Endothelial cell of umbilical vein (primary cell): ENCODE results near the gene SETD9. TPM values are rescaled to one million over a fixed set of nuclear protein-coding genes. Genes with fewer than 3 reads are reported as not detected.
A peak's percentile ranks its signal among the peaks of the same experiment; 100 is the strongest.

Source experiments
- BruUV-seq: library from RNA; stranded (reverse); fragments of 400-500 nt; replicated peaks from 2 replicates; lab custom pipeline; 2021; lab: Mats Ljungman, UMichigan
- CTCF ChIA-PET: fragments of 300-600, 350-600 bp; sonication (Branson Sonifier 250); formaldehyde crosslinking; loops from one replicate; lab custom pipeline; 2021; ENCODE audit warnings: antibody characterized with exemption, inconsistent platforms; lab: Charles Lee
- POLR2A ChIA-PET: fragments of 300-600, 350-600 bp; sonication (Branson Sonifier 250); formaldehyde crosslinking; loops from one replicate; lab custom pipeline; 2021; ENCODE audit warnings: antibody characterized with exemption, inconsistent platforms; lab: Charles Lee
- DNase-seq: peaks from one replicate; pipeline ENCODE4 v3.0.0-alpha.2; 2011; ENCODE audit warnings: low read depth, low spot score
- FAIRE-seq: peaks from 2 replicates; lab custom pipeline; 2011; peaks lifted over from hg19 to GRCh38; lab: Jason Lieb, UNC
- H2AFZ ChIP-seq: 2 replicates; pipeline ENCODE4 v1.6.0; 2012; ENCODE audit warnings: low read depth, low read length, control low read depth, inconsistent platforms
- H3K27ac ChIP-seq: 2 replicates; pipeline ENCODE4 v1.5.1; 2011; ENCODE audit warnings: low read depth, mild to moderate bottlenecking, control low read depth, low read length, moderate library complexity; ENCODE audit not compliant: insufficient read depth
- H3K27me3 ChIP-seq, 2 experiments: 2 replicates each; pipeline versions ENCODE4 v1.6.0 to v1.6.1; 2011; ENCODE audit warnings: low read length in 2 of 2, mixed read lengths in 1 of 2; ENCODE audit not compliant: control insufficient read depth in 2 of 2, insufficient read depth in 2 of 2
- H3K36me3 ChIP-seq, 2 experiments: 2 replicates in 1 of 2; 3 replicates in 1 of 2; pipeline ENCODE4 v1.5.1; 2011; ENCODE audit warnings: low read length in 2 of 2, mild to moderate bottlenecking in 1 of 2, moderate library complexity in 1 of 2; ENCODE audit not compliant: control insufficient read depth in 2 of 2, insufficient read depth in 2 of 2; ENCODE audit errors: extremely low read depth in 1 of 2
- H3K4me1 ChIP-seq: 3 replicates; pipeline ENCODE4 v1.5.1; 2011; ENCODE audit warnings: mild to moderate bottlenecking, low read length; ENCODE audit not compliant: control insufficient read depth, insufficient read depth; ENCODE audit errors: extremely low read depth
- H3K4me2 ChIP-seq: 2 replicates; pipeline ENCODE4 v1.6.1; 2011; ENCODE audit warnings: low read length, control low read depth, mixed read lengths; ENCODE audit not compliant: insufficient read depth
- H3K4me3 ChIP-seq, 3 experiments: fragments of 200-600 bp in 1 of 3; sonication (generic), shearing (Covaris generic) in 1 of 3; replicated peaks in 1 of 3; 2 replicates each; pipeline ENCODE4 v1.5.1; 2011 to 2016; ENCODE audit warnings: control low read depth in 3 of 3, low read length in 3 of 3, mild to moderate bottlenecking in 2 of 3, inconsistent platforms in 1 of 3, low read depth in 1 of 3, moderate library complexity in 1 of 3; ENCODE audit not compliant: insufficient read depth in 1 of 3
- H3K79me2 ChIP-seq: 2 replicates; pipeline ENCODE4 v1.6.0; 2012; ENCODE audit warnings: low read length, inconsistent platforms; ENCODE audit not compliant: control insufficient read depth, insufficient read depth
- H3K9ac ChIP-seq: replicated peaks from 2 replicates; pipeline ENCODE3; 2011; ENCODE audit warnings: low read length, control low read depth; ENCODE audit not compliant: insufficient read depth; ENCODE audit errors: extremely low read depth
- H3K9me1 ChIP-seq: replicated peaks from 3 replicates; pipeline ENCODE4 v1.6.0; 2011; ENCODE audit warnings: mild to moderate bottlenecking, low read length; ENCODE audit not compliant: control insufficient read depth, insufficient read depth; ENCODE audit errors: extremely low read depth
- H3K9me3 ChIP-seq: replicated peaks from 2 replicates; pipeline ENCODE4 v1.5.1; 2012; ENCODE audit warnings: low read length, inconsistent platforms; ENCODE audit not compliant: control insufficient read depth, insufficient read depth
- H4K20me1 ChIP-seq: replicated peaks from 2 replicates; pipeline ENCODE3; 2011; ENCODE audit warnings: mild to moderate bottlenecking, low read length; ENCODE audit not compliant: control insufficient read depth, insufficient read depth; ENCODE audit errors: extremely low read depth
- CTCF ChIP-seq, 2 donors: IDR thresholded peaks; 1 replicate in 1 of 2; 2 replicates in 1 of 2; pipeline ENCODE4 v1.5.1; 2011; ENCODE audit warnings: low read length in 2 of 2, mild to moderate bottlenecking in 2 of 2, moderate library complexity in 2 of 2, control low read depth in 1 of 2, inconsistent platforms in 1 of 2, low read depth in 1 of 2; ENCODE audit not compliant: insufficient read depth in 1 of 2; ENCODE audit errors: extremely low read depth in 1 of 2
- FOS ChIP-seq: IDR thresholded peaks from 2 replicates; pipeline ENCODE4 v1.6.1; 2011; ENCODE audit warnings: mild to moderate bottlenecking, low read length, moderate library complexity, borderline replicate concordance; ENCODE audit not compliant: insufficient read depth
- MAX ChIP-seq: IDR thresholded peaks from 2 replicates; pipeline ENCODE4 v1.6.1; 2011; ENCODE audit not compliant: insufficient read depth, insufficient read length
- POLR2A ChIP-seq: IDR thresholded peaks from 2 replicates; pipeline ENCODE4 v1.6.1; 2012; ENCODE audit warnings: low read depth, mild to moderate bottlenecking, control low read depth, low read length
- POLR2AphosphoS5 ChIP-seq: IDR thresholded peaks from 2 replicates; pipeline ENCODE4 v1.6.1; 2012; ENCODE audit warnings: low read depth, mild to moderate bottlenecking, control low read depth, low read length, moderate library complexity; ENCODE audit not compliant: insufficient read depth
- dilution Hi-C: fragments of 300-500 bp; cut with MboI; formaldehyde crosslinking; loops from one replicate; pipeline ENCODE4 v1.15.0; 2019; ENCODE audit warnings: low sequenced_read_pairs; ENCODE audit not compliant: extremely low pct_ligation_motif_present
- intact Hi-C: fragments of 100-400 bp; cut with micrococcal nuclease; formaldehyde crosslinking; loops from one replicate; pipeline ENCODE4 v1.10.0; 2022
- polyA plus RNA-seq, 4 experiments: library from polyadenylated mRNA; depleted of rRNA in 3 of 4; stranded (reverse) in 3 of 4; unstranded in 1 of 4; fragments of >200 nt; gene quantifications; 2 replicates each; pipeline versions ENCODE4 v1.2.1 to v1.2.3, GENCODE V29; 2011 to 2012; ENCODE audit warnings: missing spikeins in 1 of 4
- total RNA-seq: library from RNA; stranded (reverse); gene quantifications from 2 replicates; pipeline ENCODE4 v1.2.3, GENCODE V29; 2021

Gene SETD9
- total and polyA plus RNA-seq, 2 donors (not counting 3 experiments of a cell fraction or from before 2014, with no cell fraction given), result 7.1 to 7.9 TPM

- dilution Hi-C loops (no loop called here), intact Hi-C loops (loop anchor here (1.0 to 2.0 kb wide), 3 partner anchors 136 to 271 kb away; partner anchors contain the start of gene MAP3K1)
- Histone ChIP-seq H3K79me2 (peaks cover 23% of the 10 kb centered on the region), H3K4me2 (peak overlapping the region; percentile 56), H3K9ac (peak overlapping the region; percentile 82), H3K27me3 (peaks cover 12 to 13% of the 10 kb centered on the region in 2 experiments), H3K4me3 (peak overlapping the region; percentile 72 to 82 (median 77)), H3K9me3 (no peaks in the 10 kb centered on the region), H3K9me1 (no peaks in the 10 kb centered on the region), H2AFZ (peak overlapping the region; percentile 5), H3K4me1 (peaks cover 12% of the 10 kb centered on the region), H4K20me1 (peaks cover 5% of the 10 kb centered on the region), H3K27ac (no peak overlapping the region), H3K36me3 (peaks cover 0 to 3% of the 10 kb centered on the region in 2 experiments)
- BruUV-seq, result no TSS peak
- ChIA-PET CTCF (interaction anchor here (0.9 to 2.2 kb wide), 9 partner anchors 12 to 680 kb away, joined by 3 to 14 read pairs (median 3); no protein-coding TSS in a partner anchor), POLR2A (interaction anchor here (0.6 to 1.5 kb wide), 2 partner anchors 40 to 124 kb away, joined by 3 to 5 read pairs; no protein-coding TSS in a partner anchor)
- FAIRE-seq (peak; percentile 67), DNase-seq (peak; percentile 74)
- peak; percentile 16 for TF ChIP-seq POLR2AphosphoS5
- no peak for TF ChIP-seq MAX
These were observed 41.3 kb downstream of the SETD9 start for GRCh38 chr5:56950626-56951125.

GRCh38 chr5:56951126-56951945, 41.9 kb downstream of the SETD9 start:
- dilution Hi-C loops (no loop called here), intact Hi-C loops (loop anchor here (1.0 to 2.0 kb wide), 2 partner anchors 137 to 222 kb away; partner anchors contain the start of gene MAP3K1)
- H4K20me1 ChIP-seq, result peaks cover 5% of the 10 kb centered on the region
- peak; percentile 37 for DNase-seq
- peak overlapping the region; percentile 72 to 82 (median 77) for H3K4me3 ChIP-seq
- no peaks in the 10 kb centered on the region for H3K9me1 ChIP-seq
- peaks cover 12% of the 10 kb centered on the region for H3K4me1 ChIP-seq
- CTCF ChIA-PET, result interaction anchor here (0.9 to 2.2 kb wide), 8 partner anchors 12 to 681 kb away, joined by 3 to 14 read pairs (median 4); no protein-coding TSS in a partner anchor
- FAIRE-seq, result no peak
- H3K27me3 ChIP-seq, result peaks cover 15 to 17% of the 10 kb centered on the region in 2 experiments
- peak overlapping the region; percentile 65 for H2AFZ ChIP-seq
- POLR2A ChIA-PET, result interaction anchor here (1.5 kb wide), 1 partner anchor 40 kb away, joined by 3 read pairs; no protein-coding TSS in a partner anchor
- TF ChIP-seq POLR2A (no peak), CTCF (IDR thresholded peaks at IDR 0.05; ENCODE audit: extremely low read depth in 1 of 2, insufficient read depth in 1 of 2, low read depth in 1 of 2, low read length in 2 of 2) (no peak), FOS (no peak)
- H3K27ac ChIP-seq, result peak overlapping the region; percentile 49
- H3K9ac ChIP-seq, result peak overlapping the region; percentile 82
- H3K36me3 ChIP-seq, result no peaks in the 10 kb centered on the region
- peak overlapping the region; percentile 56 for H3K4me2 ChIP-seq
- no peaks in the 10 kb centered on the region for H3K9me3 ChIP-seq
- no TSS peak for BruUV-seq
- H3K79me2 ChIP-seq, result peaks cover 23% of the 10 kb centered on the region
